HepG2 (cell line): ENCODE results near the gene DAG1. TPM values are rescaled to one million over a fixed set of nuclear protein-coding genes. Genes with fewer than 3 reads are reported as not detected.
A peak's percentile ranks its signal among the peaks of the same experiment; 100 is the strongest.

Experiments used
- CREBL2 ChIP-seq: sonication (generic); formaldehyde crosslinking; IDR thresholded peaks from 2 replicates; pipeline ENCODE4 v1.8.1; 2023; ENCODE audit warnings: missing genetic modification reagents, mild to moderate bottlenecking, borderline replicate concordance
- NR2F1 ChIP-seq, 2 experiments: fragments of 450-650 bp in 1 of 2; formaldehyde crosslinking in 1 of 2; IDR thresholded peaks; 2 replicates each; pipeline versions ENCODE4 v1.5.0 to v1.6.1; 2016 to 2020; ENCODE audit warnings: mild to moderate bottlenecking in 1 of 2, missing compliant biosample characterization in 1 of 2, missing genetic modification reagents in 1 of 2, moderate library complexity in 1 of 2
- RFXAP ChIP-seq: sonication (generic); formaldehyde crosslinking; IDR thresholded peaks from 2 replicates; pipeline ENCODE4 v1.4.0; 2020; ENCODE audit warnings: missing genetic modification reagents, borderline replicate concordance
- TFDP2 ChIP-seq: sonication (generic); formaldehyde crosslinking; IDR thresholded peaks from 2 replicates; pipeline ENCODE4 v1.4.0; 2020; ENCODE audit warnings: missing genetic modification reagents
- U2AF1 ChIP-seq: fragments of 200-400 bp; formaldehyde crosslinking; optimal IDR thresholded peaks from 2 replicates; pipeline ENCODE3; 2017; ENCODE audit warnings: mild to moderate bottlenecking, low read depth, low read length
- YEATS2 ChIP-seq: sonication (generic); formaldehyde crosslinking; IDR thresholded peaks from 2 replicates; pipeline ENCODE4 v1.4.0; 2020; ENCODE audit warnings: missing genetic modification reagents, borderline replicate concordance
- ZBTB7B ChIP-seq: sonication (generic); formaldehyde crosslinking; IDR thresholded peaks from 2 replicates; pipeline ENCODE4 v1.4.0; 2020; ENCODE audit warnings: missing genetic modification reagents
- ZFP91 ChIP-seq: sonication (generic); formaldehyde crosslinking; IDR thresholded peaks from 2 replicates; pipeline ENCODE4 v1.9.0; 2022; ENCODE audit warnings: missing genetic modification reagents, mild to moderate bottlenecking, borderline replicate concordance
- ZHX1 ChIP-seq: sonication (generic); formaldehyde crosslinking; IDR thresholded peaks from 2 replicates; pipeline ENCODE4 v1.8.1; 2022; ENCODE audit warnings: low read depth, mild to moderate bottlenecking, missing genetic modification reagents
- ZHX2 ChIP-seq, 2 experiments: sonication (generic) in 1 of 2; formaldehyde crosslinking in 1 of 2; IDR thresholded peaks; 2 replicates each; pipeline versions ENCODE4 v1.6.1 to v1.9.0; 2014 to 2022; ENCODE audit warnings: antibody characterized with exemption in 1 of 2, borderline replicate concordance in 1 of 2, inconsistent platforms in 1 of 2, low read depth in 1 of 2, missing genetic modification reagents in 1 of 2
- ZMYM3 ChIP-seq: sonication (generic); formaldehyde crosslinking; IDR thresholded peaks from 2 replicates; pipeline ENCODE4 v1.5.1; 2020; ENCODE audit warnings: mild to moderate bottlenecking, missing genetic modification reagents
- ZNF451 ChIP-seq: sonication (generic); formaldehyde crosslinking; IDR thresholded peaks from 2 replicates; pipeline ENCODE4 v1.5.0; 2020; ENCODE audit warnings: mild to moderate bottlenecking, missing genetic modification reagents
- ZNF614 ChIP-seq: IDR thresholded peaks from 2 replicates; pipeline ENCODE4 v1.6.1; 2018; ENCODE audit warnings: missing biosample characterization, missing genetic modification reagents, inconsistent platforms, borderline replicate concordance
- ZNF709 ChIP-seq: sonication (generic); formaldehyde crosslinking; IDR thresholded peaks from 2 replicates; pipeline ENCODE4 v1.5.0; 2020; ENCODE audit warnings: mild to moderate bottlenecking, missing genetic modification reagents
- ZSCAN31 ChIP-seq: sonication (generic); formaldehyde crosslinking; IDR thresholded peaks from 2 replicates; pipeline ENCODE4 v1.5.0; 2020; ENCODE audit warnings: low read depth, mild to moderate bottlenecking, missing genetic modification reagents
- polyA plus RNA-seq, 8 experiments: library from polyadenylated mRNA; depleted of rRNA in 3 of 8; stranded (reverse) in 7 of 8; unstranded in 1 of 8; fragments of >200 nt; fragmentation: Illumina TruSeq in 4 of 8; extraction: Trizol in 4 of 8; gene quantifications; 2 replicates each; pipeline versions ENCODE4 v1.2.1 to v1.2.3, GENCODE V29; 2011 to 2016; ENCODE audit warnings: low read depth in 4 of 8, missing spikeins in 1 of 8, mixed read lengths in 1 of 8; ENCODE audit not compliant: insufficient read depth in 1 of 8
- total RNA-seq, 5 experiments: library from RNA; depleted of rRNA; stranded (reverse); fragments of >200 nt; fragmentation: Illumina TruSeq; extraction: Trizol; gene quantifications; 2 replicates each; pipeline ENCODE4 v1.2.3, GENCODE V29; 2016; ENCODE audit warnings: low read depth in 1 of 5

The DAG1 gene
- total and polyA plus RNA-seq, 2 of the 13 experiments (the other 11 are each of a cell fraction or from before 2014, with no cell fraction given), result 47.3 to 50.4 TPM

- no peak for TF ChIP-seq CREBL2 (CRISPR knock-in tag)
- TF ChIP-seq ZHX1 (CRISPR knock-in tag), result no peak
- TF ChIP-seq YEATS2 (CRISPR knock-in tag), result no peak; the same call in 1 of the 2 replicates
- TF ChIP-seq ZSCAN31 (CRISPR knock-in tag), result peak; percentile 40; the same call in 1 of the 2 replicates
- TF ChIP-seq ZBTB7B (CRISPR knock-in tag), result no peak
- TF ChIP-seq U2AF1, result no peak
- TF ChIP-seq ZFP91 (CRISPR knock-in tag), result no peak
- no peak for TF ChIP-seq NR2F1 (CRISPR knock-in tag; IDR thresholded peaks at IDR 0.05)
- no peak for TF ChIP-seq ZMYM3 (CRISPR knock-in tag)
- TF ChIP-seq ZNF451 (CRISPR knock-in tag), result no peak; the same call in 1 of the 2 replicates
- no peak for TF ChIP-seq RFXAP (CRISPR knock-in tag)
- peak; percentile 65 for TF ChIP-seq TFDP2 (CRISPR knock-in tag)
- TF ChIP-seq ZHX2 (IDR thresholded peaks at IDR 0.05; ENCODE audit: low read depth), result no peak
- TF ChIP-seq ZHX2 (CRISPR knock-in tag; IDR thresholded peaks at IDR 0.05; ENCODE audit: borderline replicate concordance), result no peak
- TF ChIP-seq ZNF709, result no peak; the same call in 1 of the 2 replicates
- TF ChIP-seq ZNF614 (CRISPR knock-in tag), result no peak; the same call in 1 of the 2 replicates
These were observed 83.9 kb downstream of the DAG1 start, which contains the start of gene BSN (continued) for GRCh38 chr3:49553692-49554632.
